Duodenal mucosa (tissue), 2 donors: ENCODE data around the gene DBNL.
"Not testable (repeated sequence)": the region's sequence is repeated elsewhere in the genome, so short reads cannot be mapped to it uniquely, and the experiment has no call there.

Source experiments
- H3K27ac ChIP-seq: one replicate; pipeline ENCODE4 v1.7.0; 2013; ENCODE audit warnings: low read depth, low read length
- H3K27me3 ChIP-seq, 2 donors: one replicate each; pipeline ENCODE4 v1.7.0; 2013; ENCODE audit warnings: low read length in 2 of 2, control low read depth in 1 of 2; ENCODE audit not compliant: insufficient read depth in 2 of 2, control insufficient read depth in 1 of 2
- H3K36me3 ChIP-seq, 2 donors: one replicate each; pipeline ENCODE4 v1.7.0; 2013; ENCODE audit warnings: low read length in 2 of 2, control low read depth in 1 of 2; ENCODE audit not compliant: insufficient read depth in 2 of 2, control insufficient read depth in 1 of 2
- H3K4me1 ChIP-seq, 2 donors: one replicate each; pipeline ENCODE4 v1.7.0; 2013; ENCODE audit warnings: low read length in 2 of 2, control low read depth in 1 of 2; ENCODE audit not compliant: insufficient read depth in 2 of 2, control insufficient read depth in 1 of 2
- H3K4me3 ChIP-seq, 2 donors: one replicate each; pipeline ENCODE4 v1.7.0; 2013; ENCODE audit warnings: low read length in 2 of 2, low read depth in 1 of 2
- H3K9ac ChIP-seq, 2 donors: one replicate each; pipeline ENCODE4 v1.7.0; 2013; ENCODE audit warnings: low read length in 2 of 2, low read depth in 1 of 2
- H3K9me3 ChIP-seq, 2 donors: one replicate each; pipeline ENCODE4 v1.7.0; 2013; ENCODE audit warnings: low read length in 2 of 2, control low read depth in 1 of 2; ENCODE audit not compliant: control insufficient read depth in 1 of 2

The DBNL gene

DNA sequence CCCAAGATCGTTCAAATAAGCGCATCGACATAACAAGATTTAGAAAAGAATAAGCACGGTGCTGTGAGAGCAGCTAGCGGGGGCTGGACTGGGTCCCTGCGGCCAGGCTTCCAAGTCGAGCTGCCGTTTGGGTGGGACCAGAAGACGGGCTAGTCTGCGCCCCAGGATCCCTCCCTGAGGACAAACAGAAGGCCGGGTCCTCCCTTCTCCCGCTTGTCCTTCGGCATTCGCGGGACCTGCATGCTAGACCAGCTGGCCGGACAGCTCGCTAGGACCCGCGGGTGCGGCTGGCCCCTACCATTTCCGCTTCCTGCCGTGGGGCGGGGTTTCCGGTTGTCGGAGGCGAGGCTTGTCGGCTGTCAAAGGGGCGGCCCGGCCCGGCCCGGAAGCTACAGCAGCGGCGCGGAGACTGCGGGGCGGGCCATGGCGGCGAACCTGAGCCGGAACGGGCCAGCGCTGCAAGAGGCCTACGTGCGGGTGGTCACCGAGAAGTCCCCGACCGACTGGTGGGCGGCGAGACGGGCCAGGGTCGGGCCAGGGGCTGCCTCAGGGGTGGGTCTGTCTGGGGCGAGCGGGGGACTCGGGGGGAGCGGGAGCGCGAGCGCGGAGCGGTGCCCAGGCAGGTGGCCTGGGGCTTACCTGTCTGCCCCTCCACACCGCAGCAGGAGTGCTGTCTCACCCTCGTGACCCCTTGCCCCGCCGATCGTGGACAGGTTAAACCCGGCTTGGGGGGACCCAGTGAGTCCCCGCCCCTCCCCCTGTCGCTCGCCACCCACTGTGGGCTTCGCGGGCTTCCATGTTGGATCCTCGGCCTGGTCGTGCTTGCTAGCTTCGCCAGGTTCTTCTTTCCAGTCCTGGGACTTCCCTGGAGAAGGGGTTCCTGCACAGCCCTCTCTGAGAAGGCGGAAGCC lies at the start of gene DBNL:
TSS of gene DBNL (plus strand) at position 388 of the 911 bp plus-strand sequence. CDS start at position 424, 36 bp downstream.
- Histone ChIP-seq H3K36me3 (peaks cover 7 to 16% of the 10 kb centered on the region in 2 donors), H3K27ac (peak within 1 kb of the TSS; percentile 85), H3K9me3 (no peaks in the 10 kb centered on the region), H3K27me3 (no peaks in the 10 kb centered on the region), H3K9ac (peak within 1 kb of the TSS; percentile 87 to 98), H3K4me1 (peaks cover 28 to 35% of the 10 kb centered on the region in 2 donors), H3K4me3 (peak within 1 kb of the TSS; percentile 90 to 92)

- not testable (repeated sequence) for H3K27ac ChIP-seq, H3K9me3 ChIP-seq, H3K4me1 ChIP-seq, H3K9ac ChIP-seq, H3K36me3 ChIP-seq, H3K4me3 ChIP-seq, H3K27me3 ChIP-seq
Observed at GRCh38 chr7:43997532-43997931, 47.0 kb upstream of the DBNL start, which contains the start of gene SPDYE1. Gene SPDYE1 (plus strand): TSS chr7:43997897. CDS start chr7:43999950, 2,053 bp downstream.

GRCh38 chr7:44012081-44012480 lies 32.4 kb upstream of the DBNL start:
- not testable (repeated sequence) for H3K27me3 ChIP-seq, H3K9me3 ChIP-seq, H3K36me3 ChIP-seq, H3K27ac ChIP-seq, H3K4me3 ChIP-seq, H3K9ac ChIP-seq, H3K4me1 ChIP-seq

DNA sequence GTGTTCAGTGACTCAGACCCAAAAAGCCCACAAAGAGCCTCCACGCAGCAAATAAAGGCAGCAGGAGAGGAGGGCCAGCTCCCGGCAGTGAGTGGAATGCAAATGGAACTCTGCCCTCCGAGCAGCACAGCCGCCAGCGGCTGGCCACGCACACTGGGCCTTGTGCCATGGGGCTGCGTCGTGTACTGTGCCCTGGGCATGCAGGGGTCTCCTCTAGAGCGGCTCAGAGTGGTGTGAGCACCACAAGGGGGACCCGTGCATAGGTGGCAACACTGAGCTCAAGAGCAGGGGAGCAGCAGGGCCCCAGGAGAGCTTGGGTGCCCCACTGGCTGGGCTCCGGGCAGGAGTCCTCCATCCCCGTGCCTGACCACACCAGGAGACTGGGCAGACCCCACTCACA lies 29.4 kb upstream of the DBNL start:
- not testable (repeated sequence) for H3K27ac ChIP-seq, H3K9me3 ChIP-seq, H3K4me3 ChIP-seq

GRCh38 chr7:44018857-44019807 lies 25.4 kb upstream of the DBNL start:
- not testable (repeated sequence) for H3K9me3 ChIP-seq

More for the DNA sequence above, 29.4 kb upstream of the DBNL start:
- H3K36me3 ChIP-seq, H3K9ac ChIP-seq, H3K27me3 ChIP-seq, H3K4me1 ChIP-seq: not testable (repeated sequence)

DNA sequence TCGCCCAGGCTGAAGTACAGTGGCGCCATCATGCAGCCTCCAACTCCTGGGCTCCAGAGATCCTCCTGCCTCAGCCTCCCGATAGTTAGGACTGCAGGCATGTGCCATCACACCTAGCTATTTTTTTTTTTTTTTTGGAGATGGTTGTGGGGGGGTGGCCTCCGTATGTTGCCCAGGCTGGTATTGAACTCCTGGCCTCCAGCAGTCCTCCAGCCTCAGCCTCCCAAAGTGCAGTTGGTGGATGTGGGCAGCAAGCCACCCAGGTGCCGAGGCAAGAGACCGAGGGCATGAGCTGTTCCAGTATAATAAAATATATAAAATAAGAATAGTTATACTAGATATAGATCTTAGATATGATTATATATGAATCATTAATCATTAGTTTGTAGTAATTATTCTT lies 24.7 kb upstream of the DBNL start:
- H3K4me3 ChIP-seq = not testable (repeated sequence)

More at GRCh38 chr7:44018857-44019807, 25.4 kb upstream of the DBNL start:
- H3K9ac ChIP-seq = peak overlapping the region; percentile 43 to 79
- peak overlapping the region; percentile 67 to 87 for H3K4me3 ChIP-seq
- not testable (repeated sequence) for H3K27me3 ChIP-seq, H3K4me1 ChIP-seq, H3K36me3 ChIP-seq
- H3K27ac ChIP-seq = peak overlapping the region; percentile 32

GRCh38 chr7:44022069-44022468 lies 22.4 kb upstream of the DBNL start:
- not testable (repeated sequence) for H3K9ac ChIP-seq, H3K4me3 ChIP-seq, H3K9me3 ChIP-seq, H3K4me1 ChIP-seq, H3K27ac ChIP-seq, H3K36me3 ChIP-seq, H3K27me3 ChIP-seq

More for the DNA sequence above, 24.7 kb upstream of the DBNL start:
- not testable (repeated sequence) for H3K9me3 ChIP-seq, H3K4me1 ChIP-seq, H3K36me3 ChIP-seq, H3K27me3 ChIP-seq, H3K9ac ChIP-seq, H3K27ac ChIP-seq

- H3K9me3 ChIP-seq, H3K27me3 ChIP-seq, H3K36me3 ChIP-seq, H3K4me3 ChIP-seq, H3K9ac ChIP-seq, H3K4me1 ChIP-seq, H3K27ac ChIP-seq: not testable (repeated sequence)
Observed at GRCh38 chr7:44022796-44023467, 21.6 kb upstream of the DBNL start.

- not testable (repeated sequence) for H3K4me1 ChIP-seq, H3K36me3 ChIP-seq, H3K27me3 ChIP-seq, H3K27ac ChIP-seq, H3K4me3 ChIP-seq, H3K9me3 ChIP-seq, H3K9ac ChIP-seq
Observed at GRCh38 chr7:44029433-44029832, 15.1 kb upstream of the DBNL start.
